Measurements from ENCODE around the gene CCDC146.
"Not testable (repeated sequence)": the region's sequence is repeated elsewhere in the genome, so short reads cannot be mapped to it uniquely, and the experiment has no call there.

- not testable (repeated sequence) for TF ChIP-seq EZH2 (IDR thresholded peaks at IDR 0.05); POLR2AphosphoS5 (IDR thresholded peaks at IDR 0.05; ENCODE audit: borderline replicate concordance, low read depth, low read length); FOXP2 (optimal IDR thresholded peaks at IDR 0.05; ENCODE audit: control extremely low read depth, extremely low read length, insufficient read depth)
Observed at GRCh38 chr7:77154917-77155464, 32.6 kb downstream of the CCDC146 start.

All from SK-N-MC (cell line).